MM.1S (cell line): ENCODE measurements around the gene MINDY4.

Experiments used
- EZH2 ChIP-seq: fragments of 300-600 bp; sonication (generic); optimal IDR thresholded peaks from 2 replicates; pipeline ENCODE3; 2017; ENCODE audit warnings: low read depth, mild to moderate bottlenecking, antibody characterized with exemption, low read length, mixed read lengths
- EZH2phosphoT487 ChIP-seq: fragments of 300-600 bp; sonication (generic); IDR thresholded peaks from 2 replicates; pipeline ENCODE4 v1.6.1; 2018; ENCODE audit warnings: antibody characterized with exemption, low read length
- TF ChIP-seq, protein P1 (sequence below): fragments of 300-600 bp; sonication (generic); IDR thresholded peaks from 2 replicates; pipeline ENCODE4 v1.5.1; 2016; ENCODE audit warnings: antibody characterized with exemption, low read length, mixed read lengths

DNA sequence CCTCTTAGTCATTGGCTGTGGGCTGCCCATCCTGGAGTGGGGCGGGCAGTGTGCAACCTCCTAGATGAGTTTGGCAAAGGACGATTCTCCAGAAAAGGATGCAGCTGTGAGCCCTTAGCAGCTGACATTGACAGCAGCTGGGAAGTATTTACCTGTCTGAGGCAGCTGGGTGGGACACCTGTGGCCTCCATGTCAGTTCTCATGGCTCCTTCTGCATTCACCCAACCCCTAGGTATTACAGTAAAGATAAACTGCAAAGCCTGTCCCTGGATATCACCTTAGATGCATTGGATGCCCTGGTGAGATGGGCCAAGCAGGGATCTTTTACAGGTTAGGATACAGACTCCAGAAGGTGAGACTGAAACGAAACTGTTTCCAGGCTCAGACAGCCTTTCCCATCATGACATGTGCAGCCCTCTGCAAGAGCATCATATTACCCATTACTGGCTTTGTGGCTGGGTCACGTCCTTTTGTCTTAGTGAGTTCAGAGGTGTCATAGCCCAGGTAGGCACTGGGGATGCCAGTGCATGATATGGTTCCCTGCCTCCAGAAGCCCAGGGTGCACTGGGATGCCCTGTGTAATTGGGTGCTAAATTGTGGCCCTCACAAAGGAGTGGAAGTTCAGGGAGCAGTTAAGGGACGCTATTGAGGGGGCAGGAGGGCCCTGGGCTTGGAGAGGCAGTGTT lies 28.9 kb downstream of the MINDY4 start:
- TF ChIP-seq, protein P1, sequence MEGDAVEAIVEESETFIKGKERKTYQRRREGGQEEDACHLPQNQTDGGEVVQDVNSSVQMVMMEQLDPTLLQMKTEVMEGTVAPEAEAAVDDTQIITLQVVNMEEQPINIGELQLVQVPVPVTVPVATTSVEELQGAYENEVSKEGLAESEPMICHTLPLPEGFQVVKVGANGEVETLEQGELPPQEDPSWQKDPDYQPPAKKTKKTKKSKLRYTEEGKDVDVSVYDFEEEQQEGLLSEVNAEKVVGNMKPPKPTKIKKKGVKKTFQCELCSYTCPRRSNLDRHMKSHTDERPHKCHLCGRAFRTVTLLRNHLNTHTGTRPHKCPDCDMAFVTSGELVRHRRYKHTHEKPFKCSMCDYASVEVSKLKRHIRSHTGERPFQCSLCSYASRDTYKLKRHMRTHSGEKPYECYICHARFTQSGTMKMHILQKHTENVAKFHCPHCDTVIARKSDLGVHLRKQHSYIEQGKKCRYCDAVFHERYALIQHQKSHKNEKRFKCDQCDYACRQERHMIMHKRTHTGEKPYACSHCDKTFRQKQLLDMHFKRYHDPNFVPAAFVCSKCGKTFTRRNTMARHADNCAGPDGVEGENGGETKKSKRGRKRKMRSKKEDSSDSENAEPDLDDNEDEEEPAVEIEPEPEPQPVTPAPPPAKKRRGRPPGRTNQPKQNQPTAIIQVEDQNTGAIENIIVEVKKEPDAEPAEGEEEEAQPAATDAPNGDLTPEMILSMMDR = no peak
- TF ChIP-seq EZH2 (no peak), EZH2phosphoT487 (no peak)
